H1 (cell line): ENCODE results near the gene LEKR1. TPM values are rescaled to one million over a fixed set of nuclear protein-coding genes. Genes with fewer than 3 reads are reported as not detected.
A peak's percentile ranks its signal among the peaks of the same experiment; 100 is the strongest.

Source experiments
- BACH1 ChIP-seq: IDR thresholded peaks from 2 replicates; pipeline ENCODE4 v1.6.1; 2012; ENCODE audit warnings: low read length, improper control_type of control experiment
- CBX8 ChIP-seq: fragments of 300-800, 300-1000 bp; sonication (generic); IDR thresholded peaks from 2 replicates; pipeline ENCODE4 v1.7.1; 2016; ENCODE audit warnings: low read depth, low read length, borderline replicate concordance
- GABPA ChIP-seq: IDR thresholded peaks from 2 replicates; pipeline ENCODE4 v1.6.1; 2011; ENCODE audit warnings: mild to moderate bottlenecking, low read length, moderate library complexity, borderline replicate concordance; ENCODE audit not compliant: insufficient read depth
- MAX ChIP-seq: IDR thresholded peaks from 2 replicates; pipeline ENCODE4 v1.6.1; 2012; ENCODE audit warnings: inconsistent platforms
- RXRA ChIP-seq: IDR thresholded peaks from 2 replicates; pipeline ENCODE4 v1.6.1; 2011; ENCODE audit warnings: low read depth, mild to moderate bottlenecking, low read length, moderate library complexity; ENCODE audit not compliant: insufficient read depth
- SIRT6 ChIP-seq: IDR thresholded peaks from one replicate; pipeline ENCODE4 v1.7.1; 2012; ENCODE audit warnings: low read length, inconsistent platforms
- SRF ChIP-seq: IDR thresholded peaks from 2 replicates; pipeline ENCODE4 v1.6.1; 2011; ENCODE audit warnings: mild to moderate bottlenecking, low read depth, low read length, moderate library complexity
- TAF7 ChIP-seq: optimal IDR thresholded peaks from 2 replicates; pipeline ENCODE3; 2011; ENCODE audit warnings: low read depth, mild to moderate bottlenecking, inconsistent platforms, low read length, moderate library complexity, borderline replicate concordance
- polyA plus RNA-seq, 7 experiments: library from polyadenylated mRNA; depleted of rRNA in 3 of 7; stranded (reverse) in 5 of 7; unstranded in 2 of 7; fragments of >200 nt in 5 of 7; fragments of 200-250 nt in 2 of 7; gene quantifications; 1 replicate in 5 of 7; 2 replicates in 1 of 7; 4 replicates in 1 of 7; pipeline versions ENCODE4 v1.2.1 to v1.2.3, GENCODE V29; 2011 to 2013; ENCODE audit warnings: missing spikeins in 2 of 7, mixed read lengths in 2 of 7
- total RNA-seq: library from RNA; stranded (reverse); fragmentation: NEBNext Ultra II Directional; extraction: Animal tissue kit (Norgen Biotek cat#: 25700); gene quantifications from 2 replicates; pipeline ENCODE4 v1.2.1, GENCODE V29; 2021
- TF ChIP-seq, protein P1 (sequence below): fragments of 300-600 bp; sonication (generic); IDR thresholded peaks from 2 replicates; pipeline ENCODE4 v1.7.1; 2012; ENCODE audit warnings: low read length, moderate library complexity, mild to moderate bottlenecking, inconsistent platforms; ENCODE audit not compliant: insufficient replicate concordance

Gene LEKR1
- total and polyA plus RNA-seq, 2 of the 8 experiments (the other 6 are each of a cell fraction or from before 2014, with no cell fraction given), result 0.08 TPM; not detected in 1

DNA sequence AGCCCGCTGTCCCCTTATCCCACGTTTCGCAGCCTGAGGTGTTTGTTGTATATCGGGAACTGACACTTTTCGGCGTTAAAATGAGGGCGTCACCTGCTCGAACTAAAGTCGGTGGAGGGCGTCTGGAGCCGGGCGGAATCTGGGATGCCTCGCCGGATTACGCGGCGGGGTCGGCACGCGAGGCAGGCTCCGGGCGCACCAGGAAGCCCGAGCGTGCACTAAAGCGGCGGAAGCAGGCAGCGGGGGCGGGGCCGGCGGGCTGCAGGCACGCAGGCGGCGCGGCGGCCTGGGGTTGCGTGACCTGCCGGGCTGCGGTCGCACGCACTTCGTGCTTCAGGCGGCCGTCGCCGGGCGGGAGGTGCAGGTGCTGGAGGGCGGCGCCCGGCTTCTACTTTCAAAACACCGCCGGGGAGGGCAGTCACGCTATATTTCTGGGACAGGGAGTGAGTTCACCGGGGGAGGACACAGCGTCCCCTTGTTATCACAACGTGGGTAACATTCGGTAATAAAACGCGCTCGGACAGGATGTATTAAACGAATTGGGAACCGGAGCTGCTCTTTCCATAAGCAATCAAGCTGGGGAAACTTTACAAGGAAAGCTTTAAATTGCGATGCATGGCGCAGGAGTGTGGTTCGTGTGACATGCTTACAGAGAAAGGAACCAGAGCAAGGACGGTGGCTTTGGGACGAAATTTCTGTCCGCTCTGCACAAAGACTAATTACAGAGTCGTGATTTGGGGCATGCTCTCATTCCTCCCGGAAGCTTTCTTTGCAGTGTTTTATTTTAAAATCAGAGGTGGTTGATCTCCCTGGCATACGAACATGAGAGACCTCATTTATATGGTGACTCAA, 9.1 kb upstream of the LEKR1 start (continued):
- TF ChIP-seq, protein P1, sequence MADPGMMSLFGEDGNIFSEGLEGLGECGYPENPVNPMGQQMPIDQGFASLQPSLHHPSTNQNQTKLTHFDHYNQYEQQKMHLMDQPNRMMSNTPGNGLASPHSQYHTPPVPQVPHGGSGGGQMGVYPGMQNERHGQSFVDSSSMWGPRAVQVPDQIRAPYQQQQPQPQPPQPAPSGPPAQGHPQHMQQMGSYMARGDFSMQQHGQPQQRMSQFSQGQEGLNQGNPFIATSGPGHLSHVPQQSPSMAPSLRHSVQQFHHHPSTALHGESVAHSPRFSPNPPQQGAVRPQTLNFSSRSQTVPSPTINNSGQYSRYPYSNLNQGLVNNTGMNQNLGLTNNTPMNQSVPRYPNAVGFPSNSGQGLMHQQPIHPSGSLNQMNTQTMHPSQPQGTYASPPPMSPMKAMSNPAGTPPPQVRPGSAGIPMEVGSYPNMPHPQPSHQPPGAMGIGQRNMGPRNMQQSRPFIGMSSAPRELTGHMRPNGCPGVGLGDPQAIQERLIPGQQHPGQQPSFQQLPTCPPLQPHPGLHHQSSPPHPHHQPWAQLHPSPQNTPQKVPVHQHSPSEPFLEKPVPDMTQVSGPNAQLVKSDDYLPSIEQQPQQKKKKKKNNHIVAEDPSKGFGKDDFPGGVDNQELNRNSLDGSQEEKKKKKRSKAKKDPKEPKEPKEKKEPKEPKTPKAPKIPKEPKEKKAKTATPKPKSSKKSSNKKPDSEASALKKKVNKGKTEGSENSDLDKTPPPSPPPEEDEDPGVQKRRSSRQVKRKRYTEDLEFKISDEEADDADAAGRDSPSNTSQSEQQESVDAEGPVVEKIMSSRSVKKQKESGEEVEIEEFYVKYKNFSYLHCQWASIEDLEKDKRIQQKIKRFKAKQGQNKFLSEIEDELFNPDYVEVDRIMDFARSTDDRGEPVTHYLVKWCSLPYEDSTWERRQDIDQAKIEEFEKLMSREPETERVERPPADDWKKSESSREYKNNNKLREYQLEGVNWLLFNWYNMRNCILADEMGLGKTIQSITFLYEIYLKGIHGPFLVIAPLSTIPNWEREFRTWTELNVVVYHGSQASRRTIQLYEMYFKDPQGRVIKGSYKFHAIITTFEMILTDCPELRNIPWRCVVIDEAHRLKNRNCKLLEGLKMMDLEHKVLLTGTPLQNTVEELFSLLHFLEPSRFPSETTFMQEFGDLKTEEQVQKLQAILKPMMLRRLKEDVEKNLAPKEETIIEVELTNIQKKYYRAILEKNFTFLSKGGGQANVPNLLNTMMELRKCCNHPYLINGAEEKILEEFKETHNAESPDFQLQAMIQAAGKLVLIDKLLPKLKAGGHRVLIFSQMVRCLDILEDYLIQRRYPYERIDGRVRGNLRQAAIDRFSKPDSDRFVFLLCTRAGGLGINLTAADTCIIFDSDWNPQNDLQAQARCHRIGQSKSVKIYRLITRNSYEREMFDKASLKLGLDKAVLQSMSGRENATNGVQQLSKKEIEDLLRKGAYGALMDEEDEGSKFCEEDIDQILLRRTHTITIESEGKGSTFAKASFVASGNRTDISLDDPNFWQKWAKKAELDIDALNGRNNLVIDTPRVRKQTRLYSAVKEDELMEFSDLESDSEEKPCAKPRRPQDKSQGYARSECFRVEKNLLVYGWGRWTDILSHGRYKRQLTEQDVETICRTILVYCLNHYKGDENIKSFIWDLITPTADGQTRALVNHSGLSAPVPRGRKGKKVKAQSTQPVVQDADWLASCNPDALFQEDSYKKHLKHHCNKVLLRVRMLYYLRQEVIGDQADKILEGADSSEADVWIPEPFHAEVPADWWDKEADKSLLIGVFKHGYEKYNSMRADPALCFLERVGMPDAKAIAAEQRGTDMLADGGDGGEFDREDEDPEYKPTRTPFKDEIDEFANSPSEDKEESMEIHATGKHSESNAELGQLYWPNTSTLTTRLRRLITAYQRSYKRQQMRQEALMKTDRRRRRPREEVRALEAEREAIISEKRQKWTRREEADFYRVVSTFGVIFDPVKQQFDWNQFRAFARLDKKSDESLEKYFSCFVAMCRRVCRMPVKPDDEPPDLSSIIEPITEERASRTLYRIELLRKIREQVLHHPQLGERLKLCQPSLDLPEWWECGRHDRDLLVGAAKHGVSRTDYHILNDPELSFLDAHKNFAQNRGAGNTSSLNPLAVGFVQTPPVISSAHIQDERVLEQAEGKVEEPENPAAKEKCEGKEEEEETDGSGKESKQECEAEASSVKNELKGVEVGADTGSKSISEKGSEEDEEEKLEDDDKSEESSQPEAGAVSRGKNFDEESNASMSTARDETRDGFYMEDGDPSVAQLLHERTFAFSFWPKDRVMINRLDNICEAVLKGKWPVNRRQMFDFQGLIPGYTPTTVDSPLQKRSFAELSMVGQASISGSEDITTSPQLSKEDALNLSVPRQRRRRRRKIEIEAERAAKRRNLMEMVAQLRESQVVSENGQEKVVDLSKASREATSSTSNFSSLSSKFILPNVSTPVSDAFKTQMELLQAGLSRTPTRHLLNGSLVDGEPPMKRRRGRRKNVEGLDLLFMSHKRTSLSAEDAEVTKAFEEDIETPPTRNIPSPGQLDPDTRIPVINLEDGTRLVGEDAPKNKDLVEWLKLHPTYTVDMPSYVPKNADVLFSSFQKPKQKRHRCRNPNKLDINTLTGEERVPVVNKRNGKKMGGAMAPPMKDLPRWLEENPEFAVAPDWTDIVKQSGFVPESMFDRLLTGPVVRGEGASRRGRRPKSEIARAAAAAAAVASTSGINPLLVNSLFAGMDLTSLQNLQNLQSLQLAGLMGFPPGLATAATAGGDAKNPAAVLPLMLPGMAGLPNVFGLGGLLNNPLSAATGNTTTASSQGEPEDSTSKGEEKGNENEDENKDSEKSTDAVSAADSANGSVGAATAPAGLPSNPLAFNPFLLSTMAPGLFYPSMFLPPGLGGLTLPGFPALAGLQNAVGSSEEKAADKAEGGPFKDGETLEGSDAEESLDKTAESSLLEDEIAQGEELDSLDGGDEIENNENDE, result no peak
- TF ChIP-seq MAX (peak; percentile 95), CBX8 (no peak), RXRA (no peak), TAF7 (no peak), GABPA (no peak), BACH1 (no peak), SRF (no peak), SIRT6 (no peak)
